WTC11 (cell line): ENCODE data around the gene RGS18. TPM values are rescaled to one million over a fixed set of nuclear protein-coding genes. Genes with fewer than 3 reads are reported as not detected.

Source experiments
- ATAC-seq: fragments of 200-7000 bp; cut with Tn5 transposase; 2 replicates; pipeline ENCODE4 v1.10.0; 2021; ENCODE audit warnings: mild to moderate bottlenecking, moderate library complexity
- CTCF ChIA-PET: fragments of 300-600 bp; sonication (Branson Sonifier 250); formaldehyde crosslinking; loops from one replicate; lab custom pipeline; 2021; ENCODE audit warnings: antibody characterized with exemption; lab: Charles Lee
- POLR2A ChIA-PET: fragments of 350-600 bp; sonication (Branson Sonifier 250); formaldehyde crosslinking; loops from one replicate; lab custom pipeline; 2021; ENCODE audit warnings: antibody characterized with exemption; lab: Charles Lee
- DNase-seq: peaks from one replicate; pipeline ENCODE4 v3.0.0; 2021; ENCODE audit warnings: low spot score
- H3K27ac Mint-ChIP-seq: 2 replicates; pipeline ENCODE4 v1.8.0; 2021; ENCODE audit warnings: mixed read lengths
- H3K27me3 Mint-ChIP-seq: 2 replicates; pipeline ENCODE4 v1.8.0; 2021; ENCODE audit warnings: low read depth, mild to moderate bottlenecking, moderate library complexity, mixed read lengths
- H3K36me3 Mint-ChIP-seq: 2 replicates; pipeline ENCODE4 v1.8.0; 2021; ENCODE audit warnings: mixed read lengths
- H3K4me1 Mint-ChIP-seq: 2 replicates; pipeline ENCODE4 v1.8.0; 2022; ENCODE audit warnings: mixed read lengths
- H3K4me3 Mint-ChIP-seq: 2 replicates; pipeline ENCODE4 v1.8.0; 2021; ENCODE audit warnings: mild to moderate bottlenecking, moderate library complexity, mixed read lengths
- H3K9me3 Mint-ChIP-seq: 2 replicates; pipeline ENCODE4 v1.8.0; 2021; ENCODE audit warnings: mixed read lengths
- CREB1 ChIP-seq: sonication (generic); formaldehyde crosslinking; IDR thresholded peaks from 2 replicates; pipeline ENCODE4 v1.8.0; 2023; ENCODE audit warnings: mild to moderate bottlenecking, missing genetic modification reagents
- ESRRA ChIP-seq: sonication (generic); formaldehyde crosslinking; IDR thresholded peaks from 2 replicates; pipeline ENCODE4 v1.8.1; 2022; ENCODE audit warnings: mild to moderate bottlenecking, missing genetic modification reagents, borderline replicate concordance
- ETV6 ChIP-seq: sonication (generic); formaldehyde crosslinking; IDR thresholded peaks from 2 replicates; pipeline ENCODE4 v1.8.1; 2022; ENCODE audit warnings: mild to moderate bottlenecking, missing genetic modification reagents
- FOXP1 ChIP-seq: sonication (generic); formaldehyde crosslinking; IDR thresholded peaks from 2 replicates; pipeline ENCODE4 v1.8.0; 2022; ENCODE audit warnings: missing genetic modification reagents, mild to moderate bottlenecking, moderate library complexity, borderline replicate concordance
- GABPB1 ChIP-seq: sonication (generic); formaldehyde crosslinking; IDR thresholded peaks from 2 replicates; pipeline ENCODE4 v1.8.1; 2023; ENCODE audit warnings: mild to moderate bottlenecking, missing genetic modification reagents
- MYBL2 ChIP-seq: sonication (generic); formaldehyde crosslinking; IDR thresholded peaks from 2 replicates; pipeline ENCODE4 v1.8.1; 2023; ENCODE audit warnings: mild to moderate bottlenecking, moderate library complexity, missing genetic modification reagents
- NFATC4 ChIP-seq: fragments of 250-450 bp; sonication (Bioruptor Pico); IDR thresholded peaks from 2 replicates; pipeline ENCODE4 v1.9.0; 2021; ENCODE audit warnings: mild to moderate bottlenecking
- NFE2L1 ChIP-seq: sonication (generic); formaldehyde crosslinking; IDR thresholded peaks from 2 replicates; pipeline ENCODE4 v1.8.1; 2023; ENCODE audit warnings: missing genetic modification reagents
- SP1 ChIP-seq: sonication (generic); formaldehyde crosslinking; conservative IDR thresholded peaks from 2 replicates; pipeline ENCODE4 v1.8.1; 2022; ENCODE audit warnings: missing genetic modification reagents
- ZNF219 ChIP-seq: sonication (generic); formaldehyde crosslinking; IDR thresholded peaks from 2 replicates; pipeline ENCODE4 v1.8.0; 2023; ENCODE audit warnings: missing genetic modification reagents, mild to moderate bottlenecking, borderline replicate concordance
- ZNF232 ChIP-seq: sonication (generic); formaldehyde crosslinking; IDR thresholded peaks from 2 replicates; pipeline ENCODE4 v1.8.0; 2022; ENCODE audit warnings: mild to moderate bottlenecking, missing genetic modification reagents
- total RNA-seq: library from RNA; stranded (reverse); gene quantifications from 3 replicates; pipeline ENCODE4 v1.2.3, GENCODE V29; 2021
- TF ChIP-seq, protein P1 (sequence below): sonication (generic); formaldehyde crosslinking; IDR thresholded peaks from 2 replicates; pipeline ENCODE4 v1.8.1; 2023; ENCODE audit warnings: mild to moderate bottlenecking, missing genetic modification reagents, moderate library complexity
- TF ChIP-seq, protein P2 (sequence below): sonication (generic); formaldehyde crosslinking; IDR thresholded peaks from 2 replicates; pipeline ENCODE4 v1.8.1; 2023; ENCODE audit warnings: mild to moderate bottlenecking, missing genetic modification reagents
- TF ChIP-seq, protein P3 (sequence below): sonication (generic); formaldehyde crosslinking; IDR thresholded peaks from 2 replicates; pipeline ENCODE4 v1.8.1; 2022; ENCODE audit warnings: low read depth, mild to moderate bottlenecking, moderate library complexity, missing genetic modification reagents, borderline replicate concordance
- TF ChIP-seq, protein P4 (sequence below): sonication (generic); formaldehyde crosslinking; conservative IDR thresholded peaks from 2 replicates; pipeline ENCODE4 v1.8.1; 2022; ENCODE audit warnings: mild to moderate bottlenecking, missing genetic modification reagents
- TF ChIP-seq, protein P5 (sequence below): fragments of 250-450 bp; sonication (Bioruptor Pico); IDR thresholded peaks from 2 replicates; pipeline ENCODE4 v1.9.0; 2021; ENCODE audit warnings: mild to moderate bottlenecking
- TF ChIP-seq, protein P6 (sequence below): sonication (generic); formaldehyde crosslinking; IDR thresholded peaks from 2 replicates; pipeline ENCODE4 v1.8.1; 2023; ENCODE audit warnings: mild to moderate bottlenecking, missing genetic modification reagents
- TF ChIP-seq, protein P7 (sequence below): sonication (generic); formaldehyde crosslinking; IDR thresholded peaks from 2 replicates; pipeline ENCODE4 v1.8.0; 2022; ENCODE audit warnings: mild to moderate bottlenecking, missing genetic modification reagents
- TF ChIP-seq, protein P8 (sequence below): sonication (generic); formaldehyde crosslinking; IDR thresholded peaks from 2 replicates; pipeline ENCODE4 v1.8.1; 2022; ENCODE audit warnings: missing genetic modification reagents, borderline replicate concordance
- TF ChIP-seq, protein P9 (sequence below): sonication (generic); formaldehyde crosslinking; IDR thresholded peaks from 2 replicates; pipeline ENCODE4 v1.8.1; 2023; ENCODE audit warnings: mild to moderate bottlenecking, moderate library complexity, missing genetic modification reagents

RGS18 gene
- total RNA-seq, 1 experiment from 2014 or later: not detected

DNA sequence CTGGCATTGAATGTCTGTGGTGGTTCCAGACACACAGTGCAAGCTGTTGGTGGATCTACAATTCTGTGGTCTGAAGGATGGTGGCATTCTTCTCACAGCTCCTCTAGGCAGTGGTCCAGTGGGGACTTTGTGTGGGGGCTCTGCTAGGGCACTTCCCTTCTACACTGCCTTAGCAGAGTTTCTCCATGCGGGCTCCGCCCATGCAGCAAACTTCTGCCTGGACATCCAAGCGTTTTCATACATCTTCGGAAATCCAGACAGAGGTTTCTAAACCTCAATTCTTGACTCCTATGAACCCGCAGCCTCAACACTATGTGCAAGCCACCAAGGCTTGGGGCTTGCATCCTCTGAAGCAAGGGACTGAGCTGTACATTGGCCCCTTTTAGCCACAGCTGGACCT, 43.0 kb downstream of the RGS18 start:
- ATAC-seq (no peak), DNase-seq (no peak)
- Mint-ChIP-seq H3K27ac (no peak overlapping the region), H3K4me3 (no peak overlapping the region), H3K4me1 (0 out of 2 replicates have a peak, but pooled peaks cover under 1% of the 10 kb centered on the region), H3K36me3 (peaks cover 32% of the 10 kb centered on the region), H3K9me3 (peaks cover 36% of the 10 kb centered on the region), H3K27me3 (peaks cover 4% of the 10 kb centered on the region)
- TF ChIP-seq, protein P1, sequence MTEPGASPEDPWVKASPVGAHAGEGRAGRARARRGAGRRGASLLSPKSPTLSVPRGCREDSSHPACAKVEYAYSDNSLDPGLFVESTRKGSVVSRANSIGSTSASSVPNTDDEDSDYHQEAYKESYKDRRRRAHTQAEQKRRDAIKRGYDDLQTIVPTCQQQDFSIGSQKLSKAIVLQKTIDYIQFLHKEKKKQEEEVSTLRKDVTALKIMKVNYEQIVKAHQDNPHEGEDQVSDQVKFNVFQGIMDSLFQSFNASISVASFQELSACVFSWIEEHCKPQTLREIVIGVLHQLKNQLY: no peak
- no peak for TF ChIP-seq GABPB1 (CRISPR knock-in tag)
- TF ChIP-seq, protein P2, sequence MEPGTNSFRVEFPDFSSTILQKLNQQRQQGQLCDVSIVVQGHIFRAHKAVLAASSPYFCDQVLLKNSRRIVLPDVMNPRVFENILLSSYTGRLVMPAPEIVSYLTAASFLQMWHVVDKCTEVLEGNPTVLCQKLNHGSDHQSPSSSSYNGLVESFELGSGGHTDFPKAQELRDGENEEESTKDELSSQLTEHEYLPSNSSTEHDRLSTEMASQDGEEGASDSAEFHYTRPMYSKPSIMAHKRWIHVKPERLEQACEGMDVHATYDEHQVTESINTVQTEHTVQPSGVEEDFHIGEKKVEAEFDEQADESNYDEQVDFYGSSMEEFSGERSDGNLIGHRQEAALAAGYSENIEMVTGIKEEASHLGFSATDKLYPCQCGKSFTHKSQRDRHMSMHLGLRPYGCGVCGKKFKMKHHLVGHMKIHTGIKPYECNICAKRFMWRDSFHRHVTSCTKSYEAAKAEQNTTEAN: no peak
- TF ChIP-seq ZNF219: no peak
- TF ChIP-seq, protein P3, sequence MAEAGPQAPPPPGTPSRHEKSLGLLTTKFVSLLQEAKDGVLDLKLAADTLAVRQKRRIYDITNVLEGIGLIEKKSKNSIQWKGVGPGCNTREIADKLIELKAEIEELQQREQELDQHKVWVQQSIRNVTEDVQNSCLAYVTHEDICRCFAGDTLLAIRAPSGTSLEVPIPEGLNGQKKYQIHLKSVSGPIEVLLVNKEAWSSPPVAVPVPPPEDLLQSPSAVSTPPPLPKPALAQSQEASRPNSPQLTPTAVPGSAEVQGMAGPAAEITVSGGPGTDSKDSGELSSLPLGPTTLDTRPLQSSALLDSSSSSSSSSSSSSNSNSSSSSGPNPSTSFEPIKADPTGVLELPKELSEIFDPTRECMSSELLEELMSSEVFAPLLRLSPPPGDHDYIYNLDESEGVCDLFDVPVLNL (CRISPR knock-in tag): no peak
- TF ChIP-seq CREB1 (CRISPR knock-in tag): no peak
- TF ChIP-seq ESRRA (CRISPR knock-in tag): no peak
- TF ChIP-seq FOXP1 (CRISPR knock-in tag): no peak
- TF ChIP-seq MYBL2: no peak
- TF ChIP-seq, protein P4, sequence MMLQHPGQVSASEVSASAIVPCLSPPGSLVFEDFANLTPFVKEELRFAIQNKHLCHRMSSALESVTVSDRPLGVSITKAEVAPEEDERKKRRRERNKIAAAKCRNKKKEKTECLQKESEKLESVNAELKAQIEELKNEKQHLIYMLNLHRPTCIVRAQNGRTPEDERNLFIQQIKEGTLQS (CRISPR knock-in tag): no peak
- TF ChIP-seq, protein P5, sequence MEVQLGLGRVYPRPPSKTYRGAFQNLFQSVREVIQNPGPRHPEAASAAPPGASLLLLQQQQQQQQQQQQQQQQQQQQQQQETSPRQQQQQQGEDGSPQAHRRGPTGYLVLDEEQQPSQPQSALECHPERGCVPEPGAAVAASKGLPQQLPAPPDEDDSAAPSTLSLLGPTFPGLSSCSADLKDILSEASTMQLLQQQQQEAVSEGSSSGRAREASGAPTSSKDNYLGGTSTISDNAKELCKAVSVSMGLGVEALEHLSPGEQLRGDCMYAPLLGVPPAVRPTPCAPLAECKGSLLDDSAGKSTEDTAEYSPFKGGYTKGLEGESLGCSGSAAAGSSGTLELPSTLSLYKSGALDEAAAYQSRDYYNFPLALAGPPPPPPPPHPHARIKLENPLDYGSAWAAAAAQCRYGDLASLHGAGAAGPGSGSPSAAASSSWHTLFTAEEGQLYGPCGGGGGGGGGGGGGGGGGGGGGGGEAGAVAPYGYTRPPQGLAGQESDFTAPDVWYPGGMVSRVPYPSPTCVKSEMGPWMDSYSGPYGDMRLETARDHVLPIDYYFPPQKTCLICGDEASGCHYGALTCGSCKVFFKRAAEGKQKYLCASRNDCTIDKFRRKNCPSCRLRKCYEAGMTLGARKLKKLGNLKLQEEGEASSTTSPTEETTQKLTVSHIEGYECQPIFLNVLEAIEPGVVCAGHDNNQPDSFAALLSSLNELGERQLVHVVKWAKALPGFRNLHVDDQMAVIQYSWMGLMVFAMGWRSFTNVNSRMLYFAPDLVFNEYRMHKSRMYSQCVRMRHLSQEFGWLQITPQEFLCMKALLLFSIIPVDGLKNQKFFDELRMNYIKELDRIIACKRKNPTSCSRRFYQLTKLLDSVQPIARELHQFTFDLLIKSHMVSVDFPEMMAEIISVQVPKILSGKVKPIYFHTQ: no peak
- TF ChIP-seq, protein P6, sequence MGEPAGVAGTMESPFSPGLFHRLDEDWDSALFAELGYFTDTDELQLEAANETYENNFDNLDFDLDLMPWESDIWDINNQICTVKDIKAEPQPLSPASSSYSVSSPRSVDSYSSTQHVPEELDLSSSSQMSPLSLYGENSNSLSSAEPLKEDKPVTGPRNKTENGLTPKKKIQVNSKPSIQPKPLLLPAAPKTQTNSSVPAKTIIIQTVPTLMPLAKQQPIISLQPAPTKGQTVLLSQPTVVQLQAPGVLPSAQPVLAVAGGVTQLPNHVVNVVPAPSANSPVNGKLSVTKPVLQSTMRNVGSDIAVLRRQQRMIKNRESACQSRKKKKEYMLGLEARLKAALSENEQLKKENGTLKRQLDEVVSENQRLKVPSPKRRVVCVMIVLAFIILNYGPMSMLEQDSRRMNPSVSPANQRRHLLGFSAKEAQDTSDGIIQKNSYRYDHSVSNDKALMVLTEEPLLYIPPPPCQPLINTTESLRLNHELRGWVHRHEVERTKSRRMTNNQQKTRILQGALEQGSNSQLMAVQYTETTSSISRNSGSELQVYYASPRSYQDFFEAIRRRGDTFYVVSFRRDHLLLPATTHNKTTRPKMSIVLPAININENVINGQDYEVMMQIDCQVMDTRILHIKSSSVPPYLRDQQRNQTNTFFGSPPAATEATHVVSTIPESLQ (CRISPR knock-in tag): no peak
- TF ChIP-seq SP1 (CRISPR knock-in tag): no peak
- TF ChIP-seq ZNF232 (CRISPR knock-in tag): no peak
- TF ChIP-seq ETV6 (CRISPR knock-in tag): no peak
- no peak for TF ChIP-seq NFE2L1
- no peak for TF ChIP-seq NFATC4 (CRISPR knock-in tag)
- ChIA-PET CTCF (no interaction called here), POLR2A (no interaction called here)

DNA sequence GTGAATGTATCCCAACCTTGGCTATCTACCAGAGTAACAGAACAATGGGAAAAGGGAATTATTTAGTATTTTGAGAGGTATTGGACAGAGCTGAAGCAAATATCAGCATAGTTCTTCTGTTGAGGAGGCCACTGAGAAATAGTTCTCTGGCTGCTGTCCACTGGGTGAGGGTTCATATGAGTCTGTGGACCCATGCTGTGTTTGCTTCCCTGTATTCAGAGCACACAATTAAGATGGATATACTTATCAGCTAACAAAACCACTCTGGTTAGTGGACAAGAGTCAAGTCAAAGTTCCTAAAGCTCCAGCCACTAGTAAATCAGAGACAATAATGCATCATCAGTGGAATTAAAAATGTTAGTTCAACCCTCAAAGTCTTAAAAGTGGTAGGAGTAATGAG, 66.1 kb downstream of the RGS18 start:
- no peak for DNase-seq
- TF ChIP-seq ZNF219: no peak
- TF ChIP-seq, protein P7, sequence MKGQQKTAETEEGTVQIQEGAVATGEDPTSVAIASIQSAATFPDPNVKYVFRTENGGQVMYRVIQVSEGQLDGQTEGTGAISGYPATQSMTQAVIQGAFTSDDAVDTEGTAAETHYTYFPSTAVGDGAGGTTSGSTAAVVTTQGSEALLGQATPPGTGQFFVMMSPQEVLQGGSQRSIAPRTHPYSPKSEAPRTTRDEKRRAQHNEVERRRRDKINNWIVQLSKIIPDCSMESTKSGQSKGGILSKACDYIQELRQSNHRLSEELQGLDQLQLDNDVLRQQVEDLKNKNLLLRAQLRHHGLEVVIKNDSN (CRISPR knock-in tag): no peak
- TF ChIP-seq, protein P8, sequence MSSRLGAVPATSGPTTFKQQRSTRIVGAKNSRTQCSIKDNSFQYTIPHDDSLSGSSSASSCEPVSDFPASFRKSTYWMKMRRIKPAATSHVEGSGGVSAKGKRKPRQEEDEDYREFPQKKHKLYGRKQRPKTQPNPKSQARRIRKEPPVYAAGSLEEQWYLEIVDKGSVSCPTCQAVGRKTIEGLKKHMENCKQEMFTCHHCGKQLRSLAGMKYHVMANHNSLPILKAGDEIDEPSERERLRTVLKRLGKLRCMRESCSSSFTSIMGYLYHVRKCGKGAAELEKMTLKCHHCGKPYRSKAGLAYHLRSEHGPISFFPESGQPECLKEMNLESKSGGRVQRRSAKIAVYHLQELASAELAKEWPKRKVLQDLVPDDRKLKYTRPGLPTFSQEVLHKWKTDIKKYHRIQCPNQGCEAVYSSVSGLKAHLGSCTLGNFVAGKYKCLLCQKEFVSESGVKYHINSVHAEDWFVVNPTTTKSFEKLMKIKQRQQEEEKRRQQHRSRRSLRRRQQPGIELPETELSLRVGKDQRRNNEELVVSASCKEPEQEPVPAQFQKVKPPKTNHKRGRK (CRISPR knock-in tag): no peak
- TF ChIP-seq, protein P9, sequence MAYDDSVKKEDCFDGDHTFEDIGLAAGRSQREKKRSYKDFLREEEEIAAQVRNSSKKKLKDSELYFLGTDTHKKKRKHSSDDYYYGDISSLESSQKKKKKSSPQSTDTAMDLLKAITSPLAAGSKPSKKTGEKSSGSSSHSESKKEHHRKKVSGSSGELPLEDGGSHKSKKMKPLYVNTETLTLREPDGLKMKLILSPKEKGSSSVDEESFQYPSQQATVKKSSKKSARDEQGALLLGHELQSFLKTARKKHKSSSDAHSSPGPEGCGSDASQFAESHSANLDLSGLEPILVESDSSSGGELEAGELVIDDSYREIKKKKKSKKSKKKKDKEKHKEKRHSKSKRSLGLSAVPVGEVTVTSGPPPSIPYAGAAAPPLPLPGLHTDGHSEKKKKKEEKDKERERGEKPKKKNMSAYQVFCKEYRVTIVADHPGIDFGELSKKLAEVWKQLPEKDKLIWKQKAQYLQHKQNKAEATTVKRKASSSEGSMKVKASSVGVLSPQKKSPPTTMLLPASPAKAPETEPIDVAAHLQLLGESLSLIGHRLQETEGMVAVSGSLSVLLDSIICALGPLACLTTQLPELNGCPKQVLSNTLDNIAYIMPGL (CRISPR knock-in tag): no peak
- TF ChIP-seq, protein P5: no peak

More for the DNA sequence above, 66.1 kb downstream of the RGS18 start:
- no peak overlapping the region for H3K27ac Mint-ChIP-seq
- H3K4me3 Mint-ChIP-seq: no peak overlapping the region
- peaks cover 9% of the 10 kb centered on the region for H3K4me1 Mint-ChIP-seq
- CTCF ChIA-PET: no interaction called here
- H3K36me3 Mint-ChIP-seq: no peaks in the 10 kb centered on the region
- ATAC-seq: no peak
- no peaks in the 10 kb centered on the region for H3K27me3 Mint-ChIP-seq
- POLR2A ChIA-PET: no interaction called here
- 0 out of 2 replicates have a peak, but pooled peaks cover 5% of the 10 kb centered on the region for H3K9me3 Mint-ChIP-seq
